GM19025 (cell line): ENCODE data around the gene TMA7.
A peak's percentile ranks its signal among the peaks of the same experiment; 100 is the strongest.
"Not testable (repeated sequence)": the region's sequence is repeated elsewhere in the genome, so short reads cannot be mapped to it uniquely, and the experiment has no call there.

Experiments
- ATAC-seq: cut with Tn5 transposase; IDR thresholded peaks from one replicate; pipeline ENCODE4 v1.9.1; 2021; ENCODE audit warnings: mild to moderate bottlenecking, low read depth, moderate library complexity; ENCODE audit not compliant: unreplicated experiment

Gene TMA7

GRCh38 chr3:48465531-48466378 lies 25.7 kb downstream of the TMA7 start:
- peak; percentile 75 for ATAC-seq

GRCh38 chr3:48466386-48467109 lies 26.5 kb downstream of the TMA7 start:
- ATAC-seq: no peak

GRCh38 chr3:48467110-48467454 lies 27.0 kb downstream of the TMA7 start:
- ATAC-seq: no peak

- ATAC-seq: no peak
These were observed 27.6 kb downstream of the TMA7 start for GRCh38 chr3:48467473-48468267.

GRCh38 chr3:48468329-48468731 lies 28.3 kb downstream of the TMA7 start:
- no peak for ATAC-seq

GRCh38 chr3:48469046-48469915 lies 29.2 kb downstream of the TMA7 start:
- ATAC-seq: no peak

- ATAC-seq: no peak
These were observed 30.2 kb downstream of the TMA7 start for GRCh38 chr3:48470286-48470685.

- peak; percentile 6 for ATAC-seq
These were observed 32.5 kb downstream of the TMA7 start for GRCh38 chr3:48472673-48472922.

GRCh38 chr3:48472923-48473616 lies 33.0 kb downstream of the TMA7 start:
- ATAC-seq: peak; percentile 84

GRCh38 chr3:48473617-48473952 lies 33.5 kb downstream of the TMA7 start:
- ATAC-seq: no peak

GRCh38 chr3:48474031-48474430 lies 34.0 kb downstream of the TMA7 start:
- not testable (repeated sequence) for ATAC-seq

GRCh38 chr3:48474619-48475018 lies 34.6 kb downstream of the TMA7 start:
- no peak for ATAC-seq

GRCh38 chr3:48475188-48475587 lies 35.1 kb downstream of the TMA7 start:
- no peak for ATAC-seq

- no peak for ATAC-seq
These were observed 36.5 kb downstream of the TMA7 start for GRCh38 chr3:48476426-48477053.

- ATAC-seq: no peak
These were observed 38.0 kb downstream of the TMA7 start for GRCh38 chr3:48477959-48478520.

- no peak for ATAC-seq
These were observed 38.8 kb downstream of the TMA7 start for GRCh38 chr3:48478626-48479555.

- ATAC-seq: not testable (repeated sequence)
These were observed 40.8 kb downstream of the TMA7 start for GRCh38 chr3:48480891-48481290.

- not testable (repeated sequence) for ATAC-seq
These were observed 42.8 kb downstream of the TMA7 start for GRCh38 chr3:48482822-48483221.
